Natural killer cell (primary cell): Measurements from ENCODE around the gene COL5A2. TPM values are rescaled to one million over a fixed set of nuclear protein-coding genes. Genes with fewer than 3 reads are reported as not detected.

Experiments used
- ATAC-seq, 3 donors: fragments of 150-1000 bp in 2 of 3; fragments of 200-7000 bp in 1 of 3; cut with Tn5 transposase; 1 replicate in 1 of 3; 2 replicates in 2 of 3; pipeline ENCODE4 v1.10.0; 2021; ENCODE audit warnings: mild to moderate bottlenecking in 2 of 3, moderate library complexity in 2 of 3
- DNase-seq, 2 donors: peaks; one replicate each; pipeline versions ENCODE4 v3.0.0 to v3.0.0-alpha.2; 2013 to 2021; ENCODE audit warnings: mixed read lengths in 1 of 2
- H3K27ac ChIP-seq: one replicate; pipeline ENCODE4 v1.5.1; 2013; ENCODE audit warnings: mild to moderate bottlenecking, low read length
- H3K27me3 ChIP-seq: one replicate; pipeline ENCODE4 v1.6.1; 2013; ENCODE audit warnings: low read length; ENCODE audit not compliant: control insufficient read depth, insufficient read depth
- H3K36me3 ChIP-seq: one replicate; pipeline ENCODE4 v1.6.1; 2013; ENCODE audit warnings: low read length; ENCODE audit not compliant: control insufficient read depth, insufficient read depth
- H3K4me1 ChIP-seq: one replicate; pipeline ENCODE4 v1.6.1; 2013; ENCODE audit warnings: low read length; ENCODE audit not compliant: control insufficient read depth, insufficient read depth
- H3K4me3 ChIP-seq: one replicate; pipeline ENCODE4 v1.5.1; 2013; ENCODE audit warnings: low read length
- H3K9me3 ChIP-seq: one replicate; pipeline ENCODE4 v1.6.1; 2013; ENCODE audit warnings: low read length; ENCODE audit not compliant: control insufficient read depth, insufficient read depth
- H3K27ac Mint-ChIP-seq, 2 donors: one replicate each; pipeline ENCODE4 v1.8.0; 2022; ENCODE audit warnings: mild to moderate bottlenecking in 2 of 2, mixed read lengths in 2 of 2, moderate library complexity in 1 of 2
- H3K27me3 Mint-ChIP-seq, 2 donors: one replicate each; pipeline ENCODE4 v1.8.0; 2022; ENCODE audit warnings: low read depth in 2 of 2, mixed read lengths in 2 of 2
- H3K36me3 Mint-ChIP-seq: one replicate; pipeline ENCODE4 v1.8.0; 2022; ENCODE audit warnings: mixed read lengths
- H3K4me1 Mint-ChIP-seq, 2 donors: one replicate each; pipeline ENCODE4 v1.8.0; 2022; ENCODE audit warnings: mixed read lengths in 2 of 2
- H3K4me3 Mint-ChIP-seq: one replicate; pipeline ENCODE4 v1.8.0; 2022; ENCODE audit warnings: mild to moderate bottlenecking, moderate library complexity, mixed read lengths
- H3K9me3 Mint-ChIP-seq, 2 donors: one replicate each; pipeline ENCODE4 v1.8.0; 2022; ENCODE audit warnings: mixed read lengths in 2 of 2
- WGBS: methylation state at CpG from one replicate; pipeline ENCODE4 v1.1.7; 2013; ENCODE audit warnings: missing lambda C conversion rate; ENCODE audit not compliant: insufficient coverage; 5-methylcytosine and 5-hydroxymethylcytosine counted together
- intact Hi-C: fragments of 100-400 bp; cut with micrococcal nuclease; formaldehyde crosslinking; loops from one replicate; pipeline ENCODE4 v1.14.2; 2022
- total RNA-seq, 4 donors: library from RNA; stranded (reverse); fragments of 120-200 nt in 1 of 4; gene quantifications; one replicate each; pipeline versions ENCODE4 v1.2.3 to v1.2.4, GENCODE V29; 2013 to 2022
- TF ChIP-seq, protein P1 (sequence below): fragments of 200-600 bp; IDR thresholded peaks from one replicate; pipeline ENCODE4 v1.8.0; 2022; ENCODE audit warnings: antibody characterized with exemption

COL5A2 gene
- total RNA-seq, 3 donors from 2014 or later (not counting 1 experiment from before 2014, with no cell fraction given): 0.38 to 0.68 (median 0.63) TPM

DNA sequence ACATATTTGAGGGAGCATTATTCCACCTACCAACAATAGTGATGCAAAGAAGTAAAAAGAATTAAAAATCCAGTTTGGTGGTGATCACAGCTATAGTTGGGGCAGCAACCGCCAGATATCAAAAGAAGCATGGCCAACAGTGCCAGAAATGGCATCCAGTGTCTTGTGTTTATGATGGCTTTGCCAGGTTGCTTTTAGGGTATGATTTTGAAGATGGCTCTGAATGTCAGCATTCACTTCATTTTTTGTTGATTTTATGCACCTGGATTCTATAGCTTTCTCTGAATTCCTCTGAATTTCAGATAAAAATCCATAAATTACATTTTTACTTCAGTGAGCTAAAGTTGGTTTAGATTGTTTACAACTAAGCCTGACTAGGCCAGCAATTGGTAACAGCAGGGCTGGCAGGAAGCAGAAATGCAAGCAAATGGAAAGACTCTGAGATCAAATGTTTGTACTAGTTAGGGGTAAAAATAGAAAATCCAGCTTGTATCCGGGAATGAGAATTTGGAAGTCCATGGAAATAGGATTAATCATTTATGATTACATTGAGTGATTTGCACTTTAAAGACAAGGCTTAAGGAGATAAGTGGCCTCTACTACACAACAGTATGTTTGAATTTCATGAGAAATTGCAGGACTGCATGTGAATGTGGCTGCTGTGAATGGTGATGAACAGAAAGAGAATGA is 165.0 kb downstream of the COL5A2 start:
- Mint-ChIP-seq H3K36me3 (no peaks in the 10 kb centered on the region), H3K27me3 (no peaks in the 10 kb centered on the region), H3K4me1 (no peaks in the 10 kb centered on the region), H3K27ac (no peak overlapping the region), H3K9me3 (peaks cover 8 to 15% of the 10 kb centered on the region in 2 donors), H3K4me3 (no peak overlapping the region)
- intact Hi-C loops: no loop called here
- TF ChIP-seq, protein P1, sequence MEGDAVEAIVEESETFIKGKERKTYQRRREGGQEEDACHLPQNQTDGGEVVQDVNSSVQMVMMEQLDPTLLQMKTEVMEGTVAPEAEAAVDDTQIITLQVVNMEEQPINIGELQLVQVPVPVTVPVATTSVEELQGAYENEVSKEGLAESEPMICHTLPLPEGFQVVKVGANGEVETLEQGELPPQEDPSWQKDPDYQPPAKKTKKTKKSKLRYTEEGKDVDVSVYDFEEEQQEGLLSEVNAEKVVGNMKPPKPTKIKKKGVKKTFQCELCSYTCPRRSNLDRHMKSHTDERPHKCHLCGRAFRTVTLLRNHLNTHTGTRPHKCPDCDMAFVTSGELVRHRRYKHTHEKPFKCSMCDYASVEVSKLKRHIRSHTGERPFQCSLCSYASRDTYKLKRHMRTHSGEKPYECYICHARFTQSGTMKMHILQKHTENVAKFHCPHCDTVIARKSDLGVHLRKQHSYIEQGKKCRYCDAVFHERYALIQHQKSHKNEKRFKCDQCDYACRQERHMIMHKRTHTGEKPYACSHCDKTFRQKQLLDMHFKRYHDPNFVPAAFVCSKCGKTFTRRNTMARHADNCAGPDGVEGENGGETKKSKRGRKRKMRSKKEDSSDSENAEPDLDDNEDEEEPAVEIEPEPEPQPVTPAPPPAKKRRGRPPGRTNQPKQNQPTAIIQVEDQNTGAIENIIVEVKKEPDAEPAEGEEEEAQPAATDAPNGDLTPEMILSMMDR: no peak
- DNase-seq (no peak), ATAC-seq (no peak)
- Histone ChIP-seq H3K9me3 (no peaks in the 10 kb centered on the region), H3K27ac (no peak overlapping the region), H3K4me3 (no peak overlapping the region), H3K27me3 (no peaks in the 10 kb centered on the region), H3K36me3 (no peaks in the 10 kb centered on the region), H3K4me1 (no peaks in the 10 kb centered on the region)
- 80% methylated on average over 2 of the region's 2 CpGs for WGBS

DNA sequence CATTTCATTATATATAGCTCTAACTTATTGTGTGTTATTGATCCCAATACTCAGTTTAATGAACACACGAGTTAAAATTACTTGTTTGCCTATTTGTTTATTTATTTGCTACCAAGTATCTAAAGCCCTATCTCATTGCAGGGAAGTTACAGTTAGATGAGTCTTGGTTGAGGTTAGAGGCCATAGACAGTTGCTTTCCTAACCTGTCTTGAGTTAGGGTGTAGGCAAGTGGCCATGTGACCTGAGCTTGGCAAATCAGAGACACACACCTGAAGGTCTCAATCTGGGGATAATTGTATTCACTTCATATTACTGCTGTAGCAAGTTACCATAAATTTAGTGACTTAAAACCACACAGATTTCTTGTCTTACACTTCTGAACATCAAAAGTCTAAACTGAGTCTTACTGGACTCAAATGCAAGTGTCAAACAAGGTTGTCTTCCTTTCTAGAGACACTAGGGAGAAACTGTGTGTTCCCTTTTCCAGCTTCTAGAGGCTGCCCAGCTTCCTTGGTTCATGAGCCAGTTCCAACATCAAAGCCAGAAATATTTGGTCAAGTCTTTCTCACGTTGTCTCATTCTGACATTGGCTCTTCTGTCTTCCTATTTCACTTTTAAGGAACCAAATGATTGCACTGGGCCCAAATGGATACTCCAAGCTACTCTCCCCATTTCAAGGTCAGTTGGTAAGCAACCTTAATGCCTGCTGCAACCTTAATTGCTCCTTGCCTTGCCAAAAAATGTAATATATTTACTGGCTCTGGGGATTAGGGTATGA is 165.7 kb downstream of the COL5A2 start:
- Mint-ChIP-seq H3K9me3 (peaks cover 8 to 10% of the 10 kb centered on the region in 2 donors), H3K4me1 (no peaks in the 10 kb centered on the region), H3K27me3 (no peaks in the 10 kb centered on the region), H3K36me3 (no peaks in the 10 kb centered on the region), H3K4me3 (no peak overlapping the region), H3K27ac (no peak overlapping the region)
- 79% methylated on average over 1 of the region's 2 CpGs for WGBS
- no peaks in the 10 kb centered on the region for H3K27me3 ChIP-seq
- H3K9me3 ChIP-seq: no peaks in the 10 kb centered on the region
- no peak for DNase-seq
- H3K27ac ChIP-seq: no peak overlapping the region
- intact Hi-C loops: no loop called here
- TF ChIP-seq, protein P1: no peak
- H3K4me1 ChIP-seq: no peaks in the 10 kb centered on the region
- no peaks in the 10 kb centered on the region for H3K36me3 ChIP-seq
- no peak for ATAC-seq
- H3K4me3 ChIP-seq: no peak overlapping the region

DNA sequence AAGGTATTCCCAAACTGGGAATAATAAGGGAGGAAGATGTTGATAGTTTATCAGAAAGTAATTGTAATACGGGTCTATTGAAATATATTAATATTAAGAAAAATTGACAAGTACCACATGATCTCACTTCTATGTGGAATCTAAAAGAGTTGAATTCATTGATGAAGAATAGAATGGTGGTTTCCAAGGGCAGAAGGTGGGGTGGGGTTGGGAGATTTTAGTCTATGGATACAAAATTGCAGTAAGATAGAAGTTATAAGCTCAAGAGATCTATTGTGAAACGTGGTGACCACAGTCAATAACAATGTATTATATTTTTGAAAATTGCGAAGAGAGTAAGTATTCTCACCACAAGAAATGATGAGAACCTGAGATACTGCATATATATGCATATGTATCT is 166.5 kb downstream of the COL5A2 start:
- Histone ChIP-seq H3K4me1 (no peaks in the 10 kb centered on the region), H3K27me3 (no peaks in the 10 kb centered on the region), H3K36me3 (no peaks in the 10 kb centered on the region), H3K9me3 (no peaks in the 10 kb centered on the region), H3K27ac (no peak overlapping the region), H3K4me3 (no peak overlapping the region)
- no CpG with 5 or more reads among the region's 3 CpGs for WGBS
- TF ChIP-seq, protein P1: no peak
- H3K4me3 Mint-ChIP-seq: no peak overlapping the region
- DNase-seq (no peak), ATAC-seq (no peak)
- H3K27ac Mint-ChIP-seq: no peak overlapping the region
- peaks cover 8 to 9% of the 10 kb centered on the region in 2 donors for H3K9me3 Mint-ChIP-seq
- no peaks in the 10 kb centered on the region for H3K27me3 Mint-ChIP-seq
- no peaks in the 10 kb centered on the region for H3K36me3 Mint-ChIP-seq
- intact Hi-C loops: no loop called here
- no peaks in the 10 kb centered on the region for H3K4me1 Mint-ChIP-seq
